ENCODE data around the gene TEKT5.

- no peak for TF ChIP-seq SRSF1 (IDR thresholded peaks at IDR 0.05; ENCODE audit: low read depth, low read length)
- no peak for TF ChIP-seq YY1 (IDR thresholded peaks at IDR 0.05; ENCODE audit: borderline replicate concordance in 1 of 3, control insufficient read depth in 1 of 3, extremely low read depth in 1 of 3, insufficient read depth in 3 of 3, insufficient read length in 1 of 3, insufficient replicate concordance in 2 of 3, low read depth in 1 of 3, low read length in 2 of 3)
- no peak for TF ChIP-seq TEAD2 (tag; IDR thresholded peaks at IDR 0.05)
- no peak for TF ChIP-seq POLR2AphosphoS5 (IDR thresholded peaks at IDR 0.05; ENCODE audit: control insufficient read depth, insufficient read depth, low read depth, low read length)
- TF ChIP-seq NFATC3 (IDR thresholded peaks at IDR 0.05) = no peak
- TF ChIP-seq HNRNPL (IDR thresholded peaks at IDR 0.05; ENCODE audit: low read depth, low read length) = no peak
- no peak for TF ChIP-seq PTRF (tag; IDR thresholded peaks at IDR 0.05)
- no peak for TF ChIP-seq CHD2 (IDR thresholded peaks at IDR 0.05; ENCODE audit: low read depth, low read length)
Observed at GRCh38 chr16:10684511-10685151, 10.1 kb downstream of the TEKT5 start.
